ENCODE data around the gene PLEKHA1. TPM values are rescaled to one million over a fixed set of nuclear protein-coding genes. Genes with fewer than 3 reads are reported as not detected.

Gene PLEKHA1
- 3.1 TPM for polyA plus RNA-seq (2012; ENCODE audit: low read depth, missing spikeins)

- TF ChIP-seq POLR2AphosphoS5 (IDR thresholded peaks at IDR 0.05; ENCODE audit: low read depth, low read length) (no peak), SPI1 (IDR thresholded peaks at IDR 0.05; ENCODE audit: low read depth, low read length) (no peak), POU2F2 (IDR thresholded peaks at IDR 0.05; ENCODE audit: low read depth, low read length) (no peak), TAF1 (IDR thresholded peaks at IDR 0.05; ENCODE audit: low read depth, low read length) (no peak), PAX5 (IDR thresholded peaks at IDR 0.05; ENCODE audit: insufficient read depth, low read length, severe bottlenecking) (no peak), POLR2A (IDR thresholded peaks at IDR 0.05; ENCODE audit: low read depth, low read length) (no peak)
- DNase-seq (ENCODE audit: insufficient read length, low spot score) = peak; percentile 80
- peak; percentile 84 for FAIRE-seq
These were observed at the start of gene PLEKHA1 for GRCh38 chr10:122374237-122374858. TSS of gene PLEKHA1 (plus strand) at chr10:122374708. CDS start at chr10:122393201, 18,493 bp downstream.

GRCh38 chr10:122325235-122325634 lies 49.3 kb upstream of the PLEKHA1 start:
- FAIRE-seq = no peak
- TF ChIP-seq POU2F2 (IDR thresholded peaks at IDR 0.05; ENCODE audit: low read depth, low read length) (no peak), TAF1 (IDR thresholded peaks at IDR 0.05; ENCODE audit: low read depth, low read length) (no peak), SPI1 (IDR thresholded peaks at IDR 0.05; ENCODE audit: low read depth, low read length) (no peak), POLR2A (IDR thresholded peaks at IDR 0.05; ENCODE audit: low read depth, low read length) (no peak), PAX5 (IDR thresholded peaks at IDR 0.05; ENCODE audit: insufficient read depth, low read length, severe bottlenecking) (no peak), POLR2AphosphoS5 (IDR thresholded peaks at IDR 0.05; ENCODE audit: low read depth, low read length) (no peak)

GRCh38 chr10:122326385-122326784 lies 48.1 kb upstream of the PLEKHA1 start:
- TF ChIP-seq SPI1 (IDR thresholded peaks at IDR 0.05; ENCODE audit: low read depth, low read length) (peak; percentile 92), PAX5 (IDR thresholded peaks at IDR 0.05; ENCODE audit: insufficient read depth, low read length, severe bottlenecking) (no peak)
- no peak for FAIRE-seq

More at GRCh38 chr10:122325235-122325634, 49.3 kb upstream of the PLEKHA1 start:
- DNase-seq (ENCODE audit: insufficient read length, low spot score) = no peak

GRCh38 chr10:122326806-122327205 lies 47.7 kb upstream of the PLEKHA1 start:
- TF ChIP-seq POLR2A (IDR thresholded peaks at IDR 0.05; ENCODE audit: low read depth, low read length) = no peak
- no peak for TF ChIP-seq PAX5 (IDR thresholded peaks at IDR 0.05; ENCODE audit: insufficient read depth, low read length, severe bottlenecking)
- no peak for TF ChIP-seq POU2F2 (IDR thresholded peaks at IDR 0.05; ENCODE audit: low read depth, low read length)
- TF ChIP-seq TAF1 (IDR thresholded peaks at IDR 0.05; ENCODE audit: low read depth, low read length) = no peak
- no peak for TF ChIP-seq POLR2AphosphoS5 (IDR thresholded peaks at IDR 0.05; ENCODE audit: low read depth, low read length)
- no peak for TF ChIP-seq SPI1 (IDR thresholded peaks at IDR 0.05; ENCODE audit: low read depth, low read length)
- FAIRE-seq (peak; percentile 48), DNase-seq (ENCODE audit: insufficient read length, low spot score) (no peak)

More at GRCh38 chr10:122326385-122326784, 48.1 kb upstream of the PLEKHA1 start:
- DNase-seq (ENCODE audit: insufficient read length, low spot score) = peak; percentile 29

- FAIRE-seq (no peak), DNase-seq (ENCODE audit: insufficient read length, low spot score) (no peak)
- no peak for TF ChIP-seq SPI1 (IDR thresholded peaks at IDR 0.05; ENCODE audit: low read depth, low read length)
- TF ChIP-seq POLR2A (IDR thresholded peaks at IDR 0.05; ENCODE audit: low read depth, low read length) = no peak
- no peak for TF ChIP-seq POLR2AphosphoS5 (IDR thresholded peaks at IDR 0.05; ENCODE audit: low read depth, low read length)
- no peak for TF ChIP-seq POU2F2 (IDR thresholded peaks at IDR 0.05; ENCODE audit: low read depth, low read length)
- TF ChIP-seq TAF1 (IDR thresholded peaks at IDR 0.05; ENCODE audit: low read depth, low read length) = no peak
- no peak for TF ChIP-seq PAX5 (IDR thresholded peaks at IDR 0.05; ENCODE audit: insufficient read depth, low read length, severe bottlenecking)
These were observed 47.0 kb upstream of the PLEKHA1 start for GRCh38 chr10:122327237-122328206.

GRCh38 chr10:122328676-122329075 lies 45.8 kb upstream of the PLEKHA1 start:
- DNase-seq (ENCODE audit: insufficient read length, low spot score) (no peak), FAIRE-seq (peak; percentile 31)
- peak; percentile 67 for TF ChIP-seq SPI1 (IDR thresholded peaks at IDR 0.05; ENCODE audit: low read depth, low read length)
- no peak for TF ChIP-seq POLR2A (IDR thresholded peaks at IDR 0.05; ENCODE audit: low read depth, low read length)

GRCh38 chr10:122329416-122329815 lies 45.1 kb upstream of the PLEKHA1 start:
- DNase-seq (ENCODE audit: insufficient read length, low spot score) (no peak), FAIRE-seq (no peak)
- TF ChIP-seq TAF1 (IDR thresholded peaks at IDR 0.05; ENCODE audit: low read depth, low read length) = no peak
- no peak for TF ChIP-seq POU2F2 (IDR thresholded peaks at IDR 0.05; ENCODE audit: low read depth, low read length)
- no peak for TF ChIP-seq SPI1 (IDR thresholded peaks at IDR 0.05; ENCODE audit: low read depth, low read length)
- no peak for TF ChIP-seq POLR2A (IDR thresholded peaks at IDR 0.05; ENCODE audit: low read depth, low read length)
- TF ChIP-seq PAX5 (IDR thresholded peaks at IDR 0.05; ENCODE audit: insufficient read depth, low read length, severe bottlenecking) = no peak
- no peak for TF ChIP-seq POLR2AphosphoS5 (IDR thresholded peaks at IDR 0.05; ENCODE audit: low read depth, low read length)

GRCh38 chr10:122331100-122331499 lies 43.4 kb upstream of the PLEKHA1 start:
- TF ChIP-seq PAX5 (IDR thresholded peaks at IDR 0.05; ENCODE audit: insufficient read depth, low read length, severe bottlenecking) (no peak), TAF1 (IDR thresholded peaks at IDR 0.05; ENCODE audit: low read depth, low read length) (no peak), POU2F2 (IDR thresholded peaks at IDR 0.05; ENCODE audit: low read depth, low read length) (no peak), POLR2A (IDR thresholded peaks at IDR 0.05; ENCODE audit: low read depth, low read length) (no peak), SPI1 (IDR thresholded peaks at IDR 0.05; ENCODE audit: low read depth, low read length) (no peak)
- FAIRE-seq = no peak
- no peak for DNase-seq (ENCODE audit: insufficient read length, low spot score)

- DNase-seq (ENCODE audit: insufficient read length, low spot score) (no peak), FAIRE-seq (no peak)
- TF ChIP-seq SPI1 (IDR thresholded peaks at IDR 0.05; ENCODE audit: low read depth, low read length) = no peak
- TF ChIP-seq TAF1 (IDR thresholded peaks at IDR 0.05; ENCODE audit: low read depth, low read length) = no peak
- no peak for TF ChIP-seq POLR2A (IDR thresholded peaks at IDR 0.05; ENCODE audit: low read depth, low read length)
- no peak for TF ChIP-seq POLR2AphosphoS5 (IDR thresholded peaks at IDR 0.05; ENCODE audit: low read depth, low read length)
- TF ChIP-seq POU2F2 (IDR thresholded peaks at IDR 0.05; ENCODE audit: low read depth, low read length) = no peak
- no peak for TF ChIP-seq PAX5 (IDR thresholded peaks at IDR 0.05; ENCODE audit: insufficient read depth, low read length, severe bottlenecking)
These were observed 42.7 kb upstream of the PLEKHA1 start for GRCh38 chr10:122331615-122332446.

Data from GM12891 (cell line).